Small intestine (tissue), 7 donors: Measurements from ENCODE around the gene B4GALNT4. TPM values are rescaled to one million over a fixed set of nuclear protein-coding genes. Genes with fewer than 3 reads are reported as not detected.
"Not testable (repeated sequence)": the region's sequence is repeated elsewhere in the genome, so short reads cannot be mapped to it uniquely, and the experiment has no call there.

Experiments used
- DNase-seq, 2 donors: peaks; one replicate each; pipeline versions ENCODE4 v3.0.0 to v3.0.0-alpha.2; 2013
- FAIRE-seq: peaks from 2 replicates; lab custom pipeline; 2012; peaks lifted over from hg19 to GRCh38; lab: Jason Lieb, UNC
- H3K27ac ChIP-seq, 3 donors: one replicate each; pipeline ENCODE4 v1.5.1; 2013; ENCODE audit warnings: low read length in 2 of 3, mild to moderate bottlenecking in 2 of 3, control low read depth in 1 of 3, inconsistent platforms in 1 of 3, low read depth in 1 of 3, moderate library complexity in 1 of 3
- H3K27me3 ChIP-seq, 3 donors: one replicate each; pipeline ENCODE4 v1.6.1; 2013; ENCODE audit warnings: low read length in 3 of 3, inconsistent platforms in 1 of 3; ENCODE audit not compliant: control insufficient read depth in 3 of 3, insufficient read depth in 3 of 3
- H3K36me3 ChIP-seq, 3 donors: one replicate each; pipeline ENCODE4 v1.6.1; 2013; ENCODE audit warnings: low read length in 3 of 3, inconsistent platforms in 1 of 3, low read depth in 1 of 3, mild to moderate bottlenecking in 1 of 3, moderate library complexity in 1 of 3; ENCODE audit not compliant: control insufficient read depth in 3 of 3, insufficient read depth in 2 of 3
- H3K4me1 ChIP-seq, 3 donors: one replicate each; pipeline ENCODE4 v1.6.1; 2013; ENCODE audit warnings: low read length in 2 of 3, inconsistent platforms in 1 of 3, low read depth in 1 of 3, mild to moderate bottlenecking in 1 of 3, moderate library complexity in 1 of 3; ENCODE audit not compliant: control insufficient read depth in 3 of 3, insufficient read depth in 2 of 3
- H3K4me3 ChIP-seq, 3 donors: one replicate each; pipeline ENCODE4 v1.5.1; 2013; ENCODE audit warnings: low read length in 3 of 3, control low read depth in 1 of 3, inconsistent platforms in 1 of 3, low read depth in 1 of 3, mild to moderate bottlenecking in 1 of 3, moderate library complexity in 1 of 3
- H3K9me3 ChIP-seq, 2 donors: one replicate each; pipeline ENCODE4 v1.6.1; 2013; ENCODE audit warnings: low read depth in 1 of 2, low read length in 1 of 2; ENCODE audit not compliant: control insufficient read depth in 2 of 2, insufficient read depth in 1 of 2
- WGBS, 3 donors: extraction: QIAGEN DNeasy Blood & Tissue Kit; methylation state at CpG; one replicate each; pipeline ENCODE4 v1.1.7; 2013; 5-methylcytosine and 5-hydroxymethylcytosine counted together
- polyA plus RNA-seq, 4 donors: library from polyadenylated mRNA; stranded (reverse) in 3 of 4; unstranded in 1 of 4; fragments of 200-250 nt in 3 of 4; fragments of 120-200 nt in 1 of 4; gene quantifications; one replicate each; pipeline versions ENCODE4 v1.2.1 to v1.2.3, GENCODE V29; 2013
- donor health status: healthy with polysubstance abuse.
- donor health status: control.
- donor health status: control.
- donor health status: Bipolar disorder and iron deficiency.
- donor health status: healthy.

Gene B4GALNT4
- polyA plus RNA-seq, 4 donors: 4.5 to 23.8 (median 7.5) TPM

DNA sequence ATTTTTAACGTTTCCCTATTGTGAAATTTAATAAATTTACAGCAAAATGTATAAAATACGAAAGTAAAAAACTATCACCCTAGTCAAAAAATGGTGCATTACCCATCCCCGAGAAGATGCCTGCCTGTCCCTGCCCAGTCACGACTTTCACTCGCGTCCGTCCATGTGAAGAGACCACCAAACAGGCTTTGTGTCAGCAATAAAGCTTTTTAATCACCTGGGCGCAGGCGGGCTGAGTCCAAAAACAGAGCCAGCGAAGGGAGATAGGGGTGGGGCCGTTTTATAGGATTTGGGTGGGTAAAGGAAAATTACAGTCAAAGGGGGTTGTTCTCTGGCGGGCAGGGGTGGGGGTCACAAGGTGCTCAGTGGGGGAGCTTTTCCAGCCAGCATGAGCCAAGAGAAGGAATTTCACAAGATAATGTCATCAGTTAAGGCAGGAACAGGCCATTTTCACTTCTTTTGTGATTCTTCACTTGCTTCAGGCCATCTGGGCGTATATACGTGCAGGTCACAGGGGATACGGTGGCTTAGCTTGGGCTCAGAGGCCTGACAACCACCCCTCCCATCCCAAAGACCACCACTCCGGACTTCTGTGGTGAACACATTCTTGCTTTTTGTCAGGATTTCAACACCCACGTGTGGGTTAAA is 35.6 kb upstream of the B4GALNT4 start:
- DNase-seq, H3K9me3 ChIP-seq, H3K27me3 ChIP-seq, H3K4me3 ChIP-seq, FAIRE-seq, H3K36me3 ChIP-seq: not testable (repeated sequence)
- Histone ChIP-seq H3K27ac (peak overlapping the region in 2 of 3 donors; percentile 27 to 65), H3K4me1 (peaks cover 0 to 30% (median 7%) of the 10 kb centered on the region in 3 donors)
- WGBS, 3 donors: 89% methylated on average over 17 of the region's 17 CpGs

DNA sequence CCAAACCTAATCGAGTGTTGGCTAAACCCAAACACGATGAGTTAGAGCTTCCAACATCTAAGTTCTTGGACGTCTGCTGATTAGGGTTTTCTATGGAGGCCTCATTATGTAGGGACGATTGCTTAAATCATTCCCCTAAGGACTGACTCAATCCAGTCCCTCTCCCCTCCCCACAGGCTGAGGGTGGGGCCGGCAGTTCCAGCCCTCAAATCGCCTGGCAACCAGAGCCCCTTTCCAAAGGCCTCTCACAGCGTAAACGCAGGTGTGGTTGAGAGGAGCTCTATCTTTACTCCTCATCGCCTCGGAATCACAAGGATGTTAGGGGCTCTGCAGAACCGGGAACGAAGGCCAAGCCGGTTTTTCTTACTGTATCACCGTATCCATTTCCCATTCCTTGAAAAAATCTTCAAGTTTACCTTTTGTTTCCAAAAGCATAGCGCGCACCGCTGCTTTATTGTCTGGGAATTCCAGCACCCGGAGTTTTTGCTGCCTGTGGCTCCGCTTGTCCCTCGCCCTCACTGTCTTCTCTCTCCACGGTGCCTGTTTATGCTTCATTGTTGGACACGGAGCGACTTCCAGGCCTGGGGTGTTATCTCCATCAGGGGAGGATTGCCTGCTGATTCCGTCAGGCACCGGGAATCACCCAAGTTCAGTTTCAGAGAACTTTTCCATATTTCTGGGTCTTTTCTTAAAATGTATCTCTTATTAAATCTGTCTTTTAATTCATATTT is 34.9 kb upstream of the B4GALNT4 start:
- no peaks in the 10 kb centered on the region for H3K27me3 ChIP-seq
- H3K9me3 ChIP-seq: no peaks in the 10 kb centered on the region
- H3K4me3 ChIP-seq: no peak overlapping the region
- no peak for FAIRE-seq
- H3K36me3 ChIP-seq: no peaks in the 10 kb centered on the region
- H3K4me1 ChIP-seq: peaks cover 0 to 27% (median 7%) of the 10 kb centered on the region in 3 donors
- DNase-seq: peak in 1 of 2 donors; percentile 75
- 58 to 83% (median 77%) methylated on average over 25 of the region's 25 CpGs for WGBS, 3 donors
- H3K27ac ChIP-seq: peak overlapping the region in 2 of 3 donors; percentile 27 to 65

DNA sequence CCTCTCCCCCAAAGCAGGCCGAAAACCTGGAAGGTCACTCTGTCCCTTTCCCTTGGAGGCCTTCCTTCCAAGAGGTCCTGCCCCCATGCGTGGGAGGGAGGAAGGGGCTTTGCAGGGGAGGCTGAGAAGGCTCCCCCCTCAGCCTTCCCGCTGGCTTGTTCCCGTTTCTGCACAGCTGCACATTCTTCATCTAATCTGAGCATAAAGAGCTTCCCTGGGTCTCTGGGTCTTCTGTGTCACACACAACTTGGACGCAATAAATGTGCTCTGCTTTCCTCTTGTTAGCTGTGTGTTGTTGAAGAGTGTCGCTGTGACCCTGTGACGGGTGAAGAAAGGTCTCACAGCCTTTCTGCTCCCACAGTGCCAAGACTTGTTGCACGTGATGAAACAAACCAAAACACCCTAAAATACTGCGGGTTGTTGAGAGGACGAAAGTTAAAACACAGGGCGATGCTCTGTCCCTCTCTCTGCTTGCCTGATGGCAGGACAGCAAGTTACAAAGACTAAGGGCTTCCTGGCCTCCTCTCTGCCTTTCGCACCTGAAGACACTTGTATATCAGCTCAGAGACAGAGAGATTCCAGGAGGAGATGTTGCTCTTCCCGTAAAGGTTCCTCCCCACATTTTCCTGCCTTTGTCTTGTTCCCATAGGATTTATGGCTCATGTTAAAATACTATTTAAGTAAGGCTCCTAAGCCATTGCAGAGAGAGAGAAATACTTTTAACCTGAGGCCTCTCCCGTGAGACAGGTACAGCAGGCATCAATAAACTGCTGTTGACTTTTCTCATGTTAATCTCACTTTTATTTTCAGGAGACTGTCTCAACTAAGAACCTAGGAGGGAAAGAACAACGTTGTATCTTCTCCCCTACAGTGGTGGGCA is 33.3 kb upstream of the B4GALNT4 start:
- DNase-seq: peak in 1 of 2 donors; percentile 54
- Histone ChIP-seq H3K9me3 (no peaks in the 10 kb centered on the region), H3K4me3 (no peak overlapping the region), H3K4me1 (peaks cover 0 to 27% (median 7%) of the 10 kb centered on the region in 3 donors), H3K27me3 (no peaks in the 10 kb centered on the region), H3K36me3 (no peaks in the 10 kb centered on the region), H3K27ac (peak overlapping the region in 2 of 3 donors; percentile 80 to 90)
- WGBS, 3 donors: 41 to 62% (median 53%) methylated on average over 14 to 15 of the region's 15 CpGs
- no peak for FAIRE-seq

DNA sequence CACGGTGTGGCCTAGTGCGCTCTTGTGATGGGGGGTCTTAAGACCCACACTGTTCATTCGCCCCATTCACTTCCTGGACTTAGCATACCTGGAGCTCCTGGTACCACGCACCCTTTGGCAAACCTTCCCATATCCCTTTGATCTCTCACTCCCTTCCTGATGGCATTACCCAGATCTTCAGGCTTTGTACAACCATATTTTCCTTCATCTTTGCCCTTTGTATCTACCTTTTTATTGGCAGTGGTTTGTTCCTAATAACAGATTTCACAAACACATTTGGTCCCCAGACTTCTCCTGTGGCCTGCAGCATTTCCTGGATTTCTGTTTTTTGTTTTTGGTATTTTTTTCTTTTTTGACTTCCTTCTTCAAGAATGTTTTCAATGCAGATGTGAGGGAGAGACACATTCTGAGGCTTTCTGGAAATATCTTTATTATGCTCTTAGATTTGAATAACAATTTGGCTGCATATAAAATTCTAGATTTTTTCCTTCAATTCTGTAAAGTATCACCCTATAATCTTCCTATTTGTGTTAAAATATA is 32.6 kb upstream of the B4GALNT4 start:
- Histone ChIP-seq H3K4me1 (peaks cover 0 to 27% (median 7%) of the 10 kb centered on the region in 3 donors), H3K4me3 (no peak overlapping the region), H3K9me3 (no peaks in the 10 kb centered on the region), H3K36me3 (no peaks in the 10 kb centered on the region), H3K27ac (peak overlapping the region in 2 of 3 donors; percentile 80 to 90), H3K27me3 (no peaks in the 10 kb centered on the region)
- FAIRE-seq (no peak), DNase-seq (peak in 1 of 2 donors; percentile 43)
- 23 to 61% (median 48%) methylated on average over 4 of the region's 4 CpGs for WGBS, 3 donors

DNA sequence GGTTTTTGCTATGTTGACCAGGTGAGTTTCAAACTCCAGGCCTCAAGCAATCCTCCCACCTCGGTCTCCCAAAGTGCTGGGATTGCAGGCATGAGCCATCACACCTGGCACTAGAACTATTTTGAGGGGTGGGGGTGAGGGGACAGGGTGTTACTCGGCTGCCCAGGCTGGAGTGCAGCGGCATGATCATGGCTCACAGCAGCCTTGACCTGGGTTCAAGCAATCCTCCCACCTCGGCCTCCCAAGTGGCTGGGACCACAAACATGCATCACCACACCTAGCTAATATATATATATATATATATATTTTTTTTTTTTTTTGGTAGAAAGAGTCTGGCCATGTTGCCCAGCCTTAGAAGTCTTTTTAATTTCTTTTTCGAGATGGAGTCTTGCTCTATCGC is 31.6 kb upstream of the B4GALNT4 start:
- DNase-seq (no peak), FAIRE-seq (no peak)
- Histone ChIP-seq H3K36me3 (no peaks in the 10 kb centered on the region), H3K9me3 (no peaks in the 10 kb centered on the region), H3K4me3 (no peak overlapping the region), H3K4me1 (peaks cover 0 to 27% (median 7%) of the 10 kb centered on the region in 3 donors), H3K27ac (no peak overlapping the region), H3K27me3 (no peaks in the 10 kb centered on the region)
- 90 to 96% (median 90%) methylated on average over 6 of the region's 6 CpGs for WGBS, 3 donors

DNA sequence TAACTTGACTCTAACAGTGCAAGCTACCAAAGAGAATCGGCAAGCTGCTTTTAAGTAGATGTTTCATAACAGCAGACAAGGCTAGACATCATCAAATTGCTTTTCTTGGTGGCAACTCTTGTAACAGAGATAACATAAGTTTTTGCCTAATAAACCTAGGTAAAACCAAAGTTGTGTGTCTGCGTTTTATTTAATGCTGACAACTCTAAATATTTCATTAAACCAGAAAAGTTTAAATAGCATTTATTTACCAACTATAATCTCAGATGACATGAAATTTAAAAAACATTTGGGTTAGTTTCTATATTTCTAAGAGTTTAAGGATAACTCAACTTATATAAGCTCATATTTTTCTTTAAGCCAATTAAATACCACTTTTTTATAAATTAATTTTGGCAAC is 29.3 kb upstream of the B4GALNT4 start:
- 92 to 95% (median 93%) methylated on average over 2 of the region's 2 CpGs for WGBS, 3 donors
- DNase-seq (no peak), FAIRE-seq (no peak)
- Histone ChIP-seq H3K36me3 (no peaks in the 10 kb centered on the region), H3K4me1 (peaks cover 0 to 17% (median 4%) of the 10 kb centered on the region in 3 donors), H3K27me3 (no peaks in the 10 kb centered on the region), H3K4me3 (no peak overlapping the region), H3K27ac (no peak overlapping the region), H3K9me3 (no peaks in the 10 kb centered on the region)

DNA sequence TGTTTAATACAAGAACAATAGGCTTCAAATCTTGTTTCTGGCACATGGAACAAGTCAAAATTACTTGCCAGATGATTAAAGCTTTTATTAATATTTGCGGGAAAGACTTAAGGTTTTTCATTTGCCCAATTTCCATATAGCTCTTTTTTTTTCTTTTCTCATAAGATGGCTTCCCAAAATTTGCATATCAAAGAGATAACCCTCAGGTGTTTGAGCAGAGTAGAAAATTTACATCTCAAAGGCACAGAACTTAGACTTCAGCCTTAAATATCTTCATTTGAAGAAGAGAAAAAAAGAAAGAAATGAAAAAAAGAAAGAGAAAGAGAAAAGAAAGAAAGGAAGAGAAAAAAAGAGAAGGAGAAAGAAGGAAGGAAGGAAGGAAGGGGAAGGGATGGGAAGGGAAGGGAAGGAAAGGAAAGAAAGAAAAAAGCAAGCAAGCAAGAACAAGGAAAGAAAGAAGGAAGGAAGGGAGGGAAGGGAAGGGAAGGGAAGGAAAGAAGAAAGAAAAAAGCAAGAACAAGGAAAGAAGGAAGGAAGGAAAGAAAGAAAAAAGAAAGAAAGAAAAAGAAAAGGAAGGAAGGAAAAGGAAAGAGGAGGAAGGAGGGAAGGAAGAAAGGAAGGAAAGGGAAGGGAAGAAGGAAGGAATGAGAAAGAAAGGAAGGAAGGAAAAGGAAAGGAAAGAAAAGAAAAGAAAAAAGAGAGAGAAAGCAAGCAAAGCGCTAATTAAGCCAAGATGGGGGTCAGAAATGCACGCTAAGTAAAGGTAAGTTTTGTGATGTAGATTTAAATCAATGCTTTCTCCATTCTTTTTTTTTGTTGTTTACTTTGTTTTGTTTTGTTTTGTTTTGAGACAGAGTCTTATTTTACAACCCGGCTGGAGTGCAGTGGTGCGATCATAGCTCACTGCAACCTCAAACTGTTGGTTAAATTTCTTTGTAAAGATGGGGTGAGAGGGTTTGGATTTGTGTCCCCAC is 28.5 kb upstream of the B4GALNT4 start:
- WGBS, 3 donors: 82 to 85% (median 83%) methylated on average over 5 of the region's 5 CpGs
- Histone ChIP-seq H3K4me1 (peaks cover 0 to 11% (median 4%) of the 10 kb centered on the region in 3 donors), H3K9me3 (no peaks in the 10 kb centered on the region), H3K36me3 (no peaks in the 10 kb centered on the region), H3K27me3 (no peaks in the 10 kb centered on the region), H3K4me3 (no peak overlapping the region), H3K27ac (no peak overlapping the region)
- DNase-seq (no peak), FAIRE-seq (no peak)
